ENCODE data around the gene REEP1. TPM values are rescaled to one million over a fixed set of nuclear protein-coding genes. Genes with fewer than 3 reads are reported as not detected.
A peak's percentile ranks its signal among the peaks of the same experiment; 100 is the strongest.

REEP1 gene
- polyA plus RNA-seq, 4 donors, result 5.9 to 16.8 (median 8.8) TPM

DNA sequence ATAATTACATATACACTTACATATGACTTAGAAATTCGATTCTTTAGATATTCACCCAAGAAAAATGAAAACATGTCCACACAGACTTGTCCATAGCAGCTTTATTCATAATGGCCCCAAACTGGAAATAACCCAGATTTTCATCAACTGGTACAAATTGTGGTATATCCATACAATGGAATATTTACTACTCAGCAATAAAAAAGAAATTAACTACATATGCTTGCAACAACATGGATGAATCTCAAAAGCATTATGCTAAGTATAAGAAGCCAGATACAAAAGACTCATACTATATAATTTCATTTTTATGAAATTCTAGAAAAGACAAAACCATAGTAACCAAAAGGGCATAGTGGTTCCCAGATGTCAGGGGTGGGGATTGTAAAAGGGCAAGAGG is 5.1 kb upstream of the REEP1 start:
- Histone ChIP-seq H3K27me3 (ENCODE audit: control insufficient read depth in 3 of 3, insufficient read depth in 3 of 3, low read length in 3 of 3) (peaks cover 0 to 19% (median 18%) of the 10 kb centered on the region in 3 donors), H3K4me3 (ENCODE audit: low read depth in 1 of 3, low read length in 3 of 3) (no peak overlapping the region), H3K27ac (ENCODE audit: low read depth in 1 of 3, low read length in 2 of 3) (no peak overlapping the region), H3K9me3 (ENCODE audit: control insufficient read depth in 2 of 2, insufficient read depth in 1 of 2, low read depth in 1 of 2, low read length in 1 of 2) (peaks cover 0 to 6% of the 10 kb centered on the region in 2 donors), H3K4me1 (ENCODE audit: control insufficient read depth in 3 of 3, insufficient read depth in 2 of 3, low read depth in 1 of 3, low read length in 2 of 3) (peaks cover 0 to 5% (median 5%) of the 10 kb centered on the region in 3 donors), H3K36me3 (ENCODE audit: control insufficient read depth in 3 of 3, insufficient read depth in 2 of 3, low read depth in 1 of 3, low read length in 3 of 3) (no peaks in the 10 kb centered on the region)
- DNase-seq, result no peak
- WGBS, 3 donors, result 77 to 88% (median 78%) methylated on average over 1 of the region's 1 CpG
- FAIRE-seq, result no peak

DNA sequence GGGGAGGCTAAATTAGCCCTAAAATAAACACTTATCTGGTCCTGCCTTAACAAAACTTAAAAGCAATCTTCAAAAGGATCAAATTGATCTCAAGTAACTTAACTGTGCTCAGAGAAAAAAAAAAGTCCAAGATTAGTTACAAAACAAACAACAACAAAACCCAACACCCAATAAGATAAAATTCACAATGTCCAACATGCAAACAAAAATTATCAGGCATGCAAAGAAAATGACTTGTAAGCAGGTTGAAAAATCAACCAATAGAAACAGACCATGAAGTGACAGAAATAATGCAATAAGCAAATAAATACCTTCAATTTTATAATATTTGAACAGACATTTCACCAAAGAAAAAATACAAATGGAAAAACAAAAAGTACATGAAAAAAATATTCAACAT is 4.0 kb upstream of the REEP1 start:
- no peak overlapping the region for H3K4me3 ChIP-seq (ENCODE audit: low read depth in 1 of 3, low read length in 3 of 3)
- FAIRE-seq (no peak), DNase-seq (no peak)
- H3K27me3 ChIP-seq (ENCODE audit: control insufficient read depth in 3 of 3, insufficient read depth in 3 of 3, low read length in 3 of 3), result peaks cover 0 to 19% (median 15%) of the 10 kb centered on the region in 3 donors
- H3K36me3 ChIP-seq (ENCODE audit: control insufficient read depth in 3 of 3, insufficient read depth in 2 of 3, low read depth in 1 of 3, low read length in 3 of 3), result no peaks in the 10 kb centered on the region
- H3K27ac ChIP-seq (ENCODE audit: low read depth in 1 of 3, low read length in 2 of 3), result no peak overlapping the region
- peaks cover 0 to 9% (median 5%) of the 10 kb centered on the region in 3 donors for H3K4me1 ChIP-seq (ENCODE audit: control insufficient read depth in 3 of 3, insufficient read depth in 2 of 3, low read depth in 1 of 3, low read length in 2 of 3)
- H3K9me3 ChIP-seq (ENCODE audit: control insufficient read depth in 2 of 2, insufficient read depth in 1 of 2, low read depth in 1 of 2, low read length in 1 of 2), result peaks cover 0 to 6% of the 10 kb centered on the region in 2 donors

- 50 to 76% (median 67%) methylated on average over 10 of the region's 10 CpGs for WGBS, 3 donors
- H3K27me3 ChIP-seq (ENCODE audit: control insufficient read depth in 3 of 3, insufficient read depth in 3 of 3, low read length in 3 of 3), result peaks cover 0 to 19% (median 15%) of the 10 kb centered on the region in 3 donors
- DNase-seq (no peak), FAIRE-seq (no peak)
- H3K36me3 ChIP-seq (ENCODE audit: control insufficient read depth in 3 of 3, insufficient read depth in 2 of 3, low read depth in 1 of 3, low read length in 3 of 3), result no peaks in the 10 kb centered on the region
- peaks cover 0 to 6% of the 10 kb centered on the region in 2 donors for H3K9me3 ChIP-seq (ENCODE audit: control insufficient read depth in 2 of 2, insufficient read depth in 1 of 2, low read depth in 1 of 2, low read length in 1 of 2)
- no peak overlapping the region for H3K27ac ChIP-seq (ENCODE audit: low read depth in 1 of 3, low read length in 2 of 3)
- H3K4me1 ChIP-seq (ENCODE audit: control insufficient read depth in 3 of 3, insufficient read depth in 2 of 3, low read depth in 1 of 3, low read length in 2 of 3), result peaks cover 0 to 17% (median 5%) of the 10 kb centered on the region in 3 donors
- no peak overlapping the region for H3K4me3 ChIP-seq (ENCODE audit: low read depth in 1 of 3, low read length in 3 of 3)
These were observed 1.4 kb upstream of the REEP1 start for GRCh38 chr2:86338778-86339295.

- FAIRE-seq (no peak), DNase-seq (peak; percentile 16 to 66)
- Histone ChIP-seq H3K27ac (ENCODE audit: low read depth in 1 of 3, low read length in 2 of 3) (peak overlapping the region in 1 of 3 donors; percentile 30), H3K4me1 (ENCODE audit: control insufficient read depth in 3 of 3, insufficient read depth in 2 of 3, low read depth in 1 of 3, low read length in 2 of 3) (peaks cover 0 to 22% (median 5%) of the 10 kb centered on the region in 3 donors), H3K36me3 (ENCODE audit: control insufficient read depth in 3 of 3, insufficient read depth in 2 of 3, low read depth in 1 of 3, low read length in 3 of 3) (no peaks in the 10 kb centered on the region), H3K4me3 (ENCODE audit: low read depth in 1 of 3, low read length in 3 of 3) (peak overlapping the region; percentile 41 to 64 (median 59)), H3K9me3 (ENCODE audit: control insufficient read depth in 2 of 2, insufficient read depth in 1 of 2, low read depth in 1 of 2, low read length in 1 of 2) (peaks cover 0 to 6% of the 10 kb centered on the region in 2 donors), H3K27me3 (ENCODE audit: control insufficient read depth in 3 of 3, insufficient read depth in 3 of 3, low read length in 3 of 3) (peaks cover 0 to 19% (median 15%) of the 10 kb centered on the region in 3 donors)
- WGBS, 3 donors, result 0 to 2% (median 1%) methylated on average over 42 to 45 of the region's 45 CpGs
These were observed 667 bp downstream of the REEP1 start for GRCh38 chr2:86336675-86337243.

DNA sequence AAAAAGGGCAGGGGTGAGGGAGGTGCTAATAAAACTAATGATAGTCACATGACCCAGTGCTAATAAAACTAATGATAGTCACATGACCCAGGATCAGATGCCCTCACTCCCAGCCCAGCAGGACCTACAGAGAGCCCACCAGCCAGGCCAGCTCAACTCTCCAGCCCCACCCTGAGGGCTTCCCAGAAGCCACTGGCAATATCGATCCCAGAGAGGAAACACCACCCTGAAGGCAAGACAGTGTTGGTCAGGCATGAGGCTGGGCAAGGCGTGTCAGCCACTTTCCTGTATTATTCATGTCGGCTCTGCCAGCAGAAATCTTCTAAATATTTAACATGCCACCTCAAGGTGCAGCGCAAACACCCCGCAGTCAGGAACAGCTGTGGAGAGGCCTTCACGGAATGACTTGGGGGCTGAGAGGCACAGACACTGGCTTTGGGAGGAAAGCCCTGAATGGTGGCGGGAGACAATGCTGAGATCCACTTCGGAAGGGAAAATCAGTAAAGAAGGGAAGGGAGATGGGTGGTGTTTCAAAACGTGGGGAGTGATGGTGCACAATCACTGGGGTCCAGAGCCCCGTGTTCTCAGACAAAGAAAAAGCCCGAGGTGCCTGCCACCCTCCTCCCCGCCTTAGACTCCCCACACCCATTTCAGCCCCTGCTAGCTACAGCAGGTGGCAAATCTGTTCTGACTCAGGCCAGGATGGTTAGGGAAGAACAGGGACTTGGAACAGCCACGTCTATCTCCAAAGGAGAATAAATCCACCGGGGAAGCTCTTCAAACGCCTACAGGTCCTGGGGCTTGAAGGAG is 1.4 kb downstream of the REEP1 start:
- H3K27me3 ChIP-seq (ENCODE audit: control insufficient read depth in 3 of 3, insufficient read depth in 3 of 3, low read length in 3 of 3), result peaks cover 0 to 19% (median 14%) of the 10 kb centered on the region in 3 donors
- no peak for FAIRE-seq
- peaks cover 3 to 28% (median 5%) of the 10 kb centered on the region in 3 donors for H3K4me1 ChIP-seq (ENCODE audit: control insufficient read depth in 3 of 3, insufficient read depth in 2 of 3, low read depth in 1 of 3, low read length in 2 of 3)
- peak; percentile 65 to 75 for DNase-seq
- peaks cover 0 to 4% of the 10 kb centered on the region in 2 donors for H3K9me3 ChIP-seq (ENCODE audit: control insufficient read depth in 2 of 2, insufficient read depth in 1 of 2, low read depth in 1 of 2, low read length in 1 of 2)
- peak overlapping the region in 2 of 3 donors; percentile 59 to 64 for H3K4me3 ChIP-seq (ENCODE audit: low read depth in 1 of 3, low read length in 3 of 3)
- WGBS, 3 donors, result 10 to 30% (median 25%) methylated on average over 15 of the region's 15 CpGs
- peak overlapping the region in 1 of 3 donors; percentile 3 for H3K27ac ChIP-seq (ENCODE audit: low read depth in 1 of 3, low read length in 2 of 3)
- no peaks in the 10 kb centered on the region for H3K36me3 ChIP-seq (ENCODE audit: control insufficient read depth in 3 of 3, insufficient read depth in 2 of 3, low read depth in 1 of 3, low read length in 3 of 3)

DNA sequence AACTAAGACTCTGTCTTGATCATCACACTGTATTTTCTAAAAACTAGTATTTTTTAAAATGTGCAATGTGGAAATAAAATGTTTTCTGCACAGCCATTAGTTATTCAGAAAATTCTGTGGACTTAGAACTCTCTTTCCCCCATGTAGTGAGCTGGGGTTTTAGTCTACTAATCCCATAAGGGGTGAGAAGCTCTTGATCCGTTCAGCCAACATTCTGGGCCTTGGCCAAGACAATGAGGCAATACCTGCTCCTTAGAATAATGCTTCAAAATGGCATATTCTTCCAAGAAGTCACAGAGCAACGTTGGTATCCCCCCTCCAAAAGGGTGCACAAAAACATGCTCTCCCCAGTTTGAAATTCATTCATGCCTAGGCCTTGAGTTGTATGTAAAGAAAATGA is 4.0 kb downstream of the REEP1 start:
- Histone ChIP-seq H3K9me3 (ENCODE audit: control insufficient read depth in 2 of 2, insufficient read depth in 1 of 2, low read depth in 1 of 2, low read length in 1 of 2) (peaks cover 0 to 8% of the 10 kb centered on the region in 2 donors), H3K36me3 (ENCODE audit: control insufficient read depth in 3 of 3, insufficient read depth in 2 of 3, low read depth in 1 of 3, low read length in 3 of 3) (peaks cover 0 to 2% (median 0%) of the 10 kb centered on the region in 3 donors), H3K4me3 (ENCODE audit: low read depth in 1 of 3, low read length in 3 of 3) (no peak overlapping the region), H3K27ac (ENCODE audit: low read depth in 1 of 3, low read length in 2 of 3) (no peak overlapping the region), H3K4me1 (ENCODE audit: control insufficient read depth in 3 of 3, insufficient read depth in 2 of 3, low read depth in 1 of 3, low read length in 2 of 3) (peaks cover 3 to 31% (median 5%) of the 10 kb centered on the region in 3 donors), H3K27me3 (ENCODE audit: control insufficient read depth in 3 of 3, insufficient read depth in 3 of 3, low read length in 3 of 3) (peaks cover 0 to 7% (median 2%) of the 10 kb centered on the region in 3 donors)
- FAIRE-seq (no peak), DNase-seq (no peak)
- WGBS, 3 donors, result 41 to 52% (median 46%) methylated on average over 2 of the region's 2 CpGs

- peaks cover 0 to 2% (median 0%) of the 10 kb centered on the region in 3 donors for H3K36me3 ChIP-seq (ENCODE audit: control insufficient read depth in 3 of 3, insufficient read depth in 2 of 3, low read depth in 1 of 3, low read length in 3 of 3)
- H3K27ac ChIP-seq (ENCODE audit: low read depth in 1 of 3, low read length in 2 of 3), result no peak overlapping the region
- no peak for FAIRE-seq
- H3K27me3 ChIP-seq (ENCODE audit: control insufficient read depth in 3 of 3, insufficient read depth in 3 of 3, low read length in 3 of 3), result peaks cover 0 to under 1% (median 0%) of the 10 kb centered on the region in 3 donors
- no peak for DNase-seq
- WGBS, 3 donors, result 91 to 96% (median 93%) methylated on average over 1 of the region's 1 CpG
- H3K4me1 ChIP-seq (ENCODE audit: control insufficient read depth in 3 of 3, insufficient read depth in 2 of 3, low read depth in 1 of 3, low read length in 2 of 3), result peaks cover under 1 to 26% (median 3%) of the 10 kb centered on the region in 3 donors
- H3K9me3 ChIP-seq (ENCODE audit: control insufficient read depth in 2 of 2, insufficient read depth in 1 of 2, low read depth in 1 of 2, low read length in 1 of 2), result peaks cover 0 to 8% of the 10 kb centered on the region in 2 donors
- no peak overlapping the region for H3K4me3 ChIP-seq (ENCODE audit: low read depth in 1 of 3, low read length in 3 of 3)
These were observed 4.8 kb downstream of the REEP1 start for GRCh38 chr2:86332654-86333053.

- FAIRE-seq (no peak), DNase-seq (peak; percentile 54 to 85)
- Histone ChIP-seq H3K4me3 (ENCODE audit: low read depth in 1 of 3, low read length in 3 of 3) (no peak overlapping the region), H3K27ac (ENCODE audit: low read depth in 1 of 3, low read length in 2 of 3) (peak overlapping the region in 1 of 3 donors; percentile 35), H3K36me3 (ENCODE audit: control insufficient read depth in 3 of 3, insufficient read depth in 2 of 3, low read depth in 1 of 3, low read length in 3 of 3) (peaks cover 0 to 2% (median 0%) of the 10 kb centered on the region in 3 donors), H3K4me1 (ENCODE audit: control insufficient read depth in 3 of 3, insufficient read depth in 2 of 3, low read depth in 1 of 3, low read length in 2 of 3) (peaks cover 0 to 21% (median 3%) of the 10 kb centered on the region in 3 donors), H3K27me3 (ENCODE audit: control insufficient read depth in 3 of 3, insufficient read depth in 3 of 3, low read length in 3 of 3) (no peaks in the 10 kb centered on the region), H3K9me3 (ENCODE audit: control insufficient read depth in 2 of 2, insufficient read depth in 1 of 2, low read depth in 1 of 2, low read length in 1 of 2) (peaks cover 0 to 8% of the 10 kb centered on the region in 2 donors)
- WGBS, 3 donors, result 28 to 66% (median 53%) methylated on average over 3 of the region's 3 CpGs
These were observed 6.0 kb downstream of the REEP1 start for GRCh38 chr2:86331384-86331783.

Data from small intestine (tissue), 7 donors.